GM19099 (cell line): ENCODE results near the gene OR4X1.

Source experiments
- POLR2A ChIP-seq: IDR thresholded peaks from 3 replicates; pipeline ENCODE4 v1.6.1; 2011; ENCODE audit warnings: low read depth; ENCODE audit not compliant: insufficient read length; ENCODE audit errors: extremely low read depth

The OR4X1 gene, protein sequence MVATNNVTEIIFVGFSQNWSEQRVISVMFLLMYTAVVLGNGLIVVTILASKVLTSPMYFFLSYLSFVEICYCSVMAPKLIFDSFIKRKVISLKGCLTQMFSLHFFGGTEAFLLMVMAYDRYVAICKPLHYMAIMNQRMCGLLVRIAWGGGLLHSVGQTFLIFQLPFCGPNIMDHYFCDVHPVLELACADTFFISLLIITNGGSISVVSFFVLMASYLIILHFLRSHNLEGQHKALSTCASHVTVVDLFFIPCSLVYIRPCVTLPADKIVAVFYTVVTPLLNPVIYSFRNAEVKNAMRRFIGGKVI

DNA sequence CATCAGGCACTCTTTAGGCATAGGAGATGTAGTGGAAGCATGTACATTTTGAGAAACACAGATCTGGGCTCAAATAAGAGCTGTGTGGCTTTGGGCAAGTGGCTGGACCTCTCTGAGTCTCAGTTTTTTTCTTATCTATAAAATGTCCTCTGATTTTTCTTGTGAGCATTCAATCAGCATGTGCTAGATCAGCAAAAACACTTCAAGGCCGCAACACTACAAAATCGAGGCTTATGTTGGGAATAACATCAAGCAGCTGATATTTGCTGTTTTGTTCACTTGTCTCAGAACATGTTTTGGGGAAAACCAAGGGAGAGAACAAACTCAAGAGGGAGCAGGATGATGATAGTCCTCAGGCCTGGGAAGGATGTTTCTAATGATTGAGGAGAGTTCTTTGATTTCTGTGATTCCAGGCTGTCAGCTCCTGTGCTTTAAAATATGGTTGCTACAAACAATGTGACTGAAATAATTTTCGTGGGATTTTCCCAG lies at the start of gene OR4X1:
Gene OR4X1, plus strand, starts transcription at position 439 of the 489 bp plus-strand sequence. Its CDS starts 0 bp downstream, at position 439.
- TF ChIP-seq POLR2A = no peak

- no peak for TF ChIP-seq POLR2A
Measured at GRCh38 chr11:48216510-48216909, 47.2 kb upstream of the OR4X1 start, which contains the start of gene OR4B1. Gene OR4B1 (plus strand): TSS chr11:48216810. CDS start chr11:48216810, 0 bp downstream.

- no peak for TF ChIP-seq POLR2A
Measured at GRCh38 chr11:48228761-48229160, 34.9 kb upstream of the OR4X1 start.

GRCh38 chr11:48237727-48238126 lies 25.9 kb upstream of the OR4X1 start:
- no peak for TF ChIP-seq POLR2A

GRCh38 chr11:48242501-48242900 lies 21.2 kb upstream of the OR4X1 start:
- no peak for TF ChIP-seq POLR2A

DNA sequence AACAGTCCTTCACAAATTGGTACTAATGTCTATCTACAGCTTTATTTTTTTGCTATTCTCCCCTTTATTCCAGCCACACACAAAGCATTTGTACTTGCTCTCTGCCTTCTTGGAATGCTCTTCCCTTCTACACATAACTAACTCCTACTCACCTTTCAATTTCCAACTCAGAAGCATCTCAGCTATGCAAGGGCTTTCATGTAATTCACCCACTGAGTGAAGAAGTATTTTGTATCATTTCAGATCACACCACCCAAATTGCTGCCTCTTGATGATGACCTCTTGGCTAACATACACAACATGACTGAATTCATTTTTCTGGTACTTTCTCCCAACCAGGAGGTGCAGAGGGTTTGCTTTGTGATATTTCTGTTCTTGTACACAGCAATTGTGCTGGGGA lies 18.9 kb upstream of the OR4X1 start, which contains the start of gene OR4X2:
Gene OR4X2, plus strand, starts transcription at position 301 of the 400 bp plus-strand sequence. Its CDS starts 0 bp downstream, at position 301.
- TF ChIP-seq POLR2A = no peak

DNA sequence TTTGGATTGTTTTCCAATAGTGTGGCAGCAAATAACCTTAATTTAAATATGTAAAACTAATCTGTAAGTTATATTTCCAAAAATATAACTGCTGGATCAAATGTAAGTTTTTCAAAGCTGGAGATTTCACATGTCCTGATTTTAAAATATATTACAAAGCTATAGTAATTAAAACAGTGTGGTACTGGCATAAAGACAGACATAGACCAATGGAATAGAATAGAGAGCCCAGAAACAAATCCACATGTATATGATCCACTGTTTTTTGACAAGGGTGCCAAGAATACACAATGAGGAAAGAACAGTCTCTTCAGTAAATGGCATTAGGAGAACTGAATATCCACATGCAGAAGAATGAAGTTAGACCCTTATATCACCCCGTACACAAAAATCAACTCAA lies 14.8 kb upstream of the OR4X1 start:
- no peak for TF ChIP-seq POLR2A

DNA sequence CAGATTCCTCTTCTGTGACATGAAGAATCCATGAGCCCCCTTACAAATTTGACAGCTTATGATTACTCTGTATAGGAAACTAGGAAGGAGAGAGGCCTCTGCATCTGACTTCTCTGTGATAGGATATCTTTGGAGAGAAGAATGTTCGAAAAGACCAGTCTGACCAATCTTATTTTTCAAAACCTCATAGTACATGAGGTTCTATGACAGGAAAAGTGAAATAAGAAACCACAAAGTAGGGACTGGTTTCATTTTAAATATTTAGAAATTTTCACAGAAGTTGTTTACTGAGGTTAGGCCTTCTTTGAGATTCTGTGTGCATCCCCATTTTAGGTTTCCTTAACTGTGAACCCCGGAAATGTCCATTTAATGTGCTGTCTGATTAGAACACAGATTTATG lies 2.1 kb upstream of the OR4X1 start:
- no peak for TF ChIP-seq POLR2A

GRCh38 chr11:48270621-48271020 lies 7.0 kb downstream of the OR4X1 start:
- TF ChIP-seq POLR2A = no peak

DNA sequence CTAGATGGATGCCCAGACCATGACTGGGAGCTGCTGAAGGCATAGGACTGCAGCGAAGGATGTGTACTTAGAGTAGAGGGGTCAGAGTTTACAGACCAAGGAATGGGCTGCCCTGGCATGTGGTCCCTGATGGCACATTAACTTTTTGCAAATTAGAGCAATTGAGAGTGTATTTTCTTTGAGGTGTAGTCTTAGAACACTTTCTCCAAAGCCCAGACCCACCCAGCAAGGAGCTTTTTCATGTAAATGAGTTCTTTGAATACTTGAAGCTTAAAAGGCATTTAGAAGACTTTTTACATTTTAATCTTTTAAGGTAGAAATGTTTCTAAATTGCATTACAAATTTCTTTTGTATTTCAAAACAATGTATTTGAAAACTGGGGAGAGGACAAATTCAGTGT lies 8.9 kb downstream of the OR4X1 start:
- no peak for TF ChIP-seq POLR2A

DNA sequence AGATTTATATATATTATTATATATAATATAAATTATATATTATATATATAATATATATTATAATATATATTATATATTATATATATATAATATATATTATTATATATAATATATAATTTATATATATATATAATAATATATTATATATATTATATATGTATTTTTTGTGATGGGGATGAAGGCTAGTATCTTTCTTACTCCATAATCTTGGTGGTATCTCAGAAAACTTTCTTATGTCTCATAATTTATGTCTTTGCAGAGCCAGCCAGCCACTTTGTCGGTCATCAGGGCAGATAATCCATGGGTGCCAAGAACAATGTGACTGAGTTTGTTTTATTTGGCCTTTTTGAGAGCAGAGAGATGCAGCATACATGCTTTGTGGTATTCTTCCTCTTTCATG lies 42.3 kb downstream of the OR4X1 start, which contains the start of gene OR4S1:
Gene OR4S1, plus strand, starts transcription at position 301 of the 400 bp plus-strand sequence. Its CDS starts 0 bp downstream, at position 301.
- TF ChIP-seq POLR2A = no peak

- TF ChIP-seq POLR2A = no peak
Measured at GRCh38 chr11:48307760-48308386, 44.2 kb downstream of the OR4X1 start.
